Right cardiac atrium (tissue), 5 donors: Measurements from ENCODE around the gene SFXN1. TPM values are rescaled to one million over a fixed set of nuclear protein-coding genes. Genes with fewer than 3 reads are reported as not detected.

Experiments
- ATAC-seq, 2 donors: fragments of 200-7000 bp; cut with Tn5 transposase; one replicate each; pipeline versions ENCODE4 v1.8.0 to v1.9.1; 2020; ENCODE audit warnings: moderate library complexity in 2 of 2, mild to moderate bottlenecking in 1 of 2
- DNase-seq, 3 donors: peaks; one replicate each; pipeline ENCODE4 v3.0.0-alpha.2; 2020
- H3K27ac ChIP-seq: one replicate; pipeline ENCODE4 v1.5.1; 2013; ENCODE audit warnings: mild to moderate bottlenecking, low read length, control low read depth, moderate library complexity
- H3K27me3 ChIP-seq: one replicate; pipeline ENCODE4 v1.6.1; 2013; ENCODE audit not compliant: control insufficient read depth, insufficient read depth
- H3K4me1 ChIP-seq: one replicate; pipeline ENCODE4 v1.6.1; 2013; ENCODE audit warnings: low read length; ENCODE audit not compliant: control insufficient read depth, insufficient read depth
- H3K4me3 ChIP-seq: one replicate; pipeline ENCODE4 v1.5.1; 2013; ENCODE audit warnings: low read length, control low read depth
- H3K9me3 ChIP-seq: one replicate; pipeline ENCODE4 v1.6.1; 2013; ENCODE audit warnings: low read length; ENCODE audit not compliant: control insufficient read depth
- WGBS: extraction: QIAGEN DNeasy Blood & Tissue Kit; methylation state at CpG from one replicate; pipeline ENCODE4 v1.1.7; 2013; 5-methylcytosine and 5-hydroxymethylcytosine counted together
- intact Hi-C, 4 donors: fragments of 100-400 bp; cut with DNase I; formaldehyde crosslinking; loops; one replicate each; pipeline versions ENCODE4 v1.11.0 to v1.14.0; 2022 to 2023
- polyA plus RNA-seq: library from polyadenylated mRNA; stranded (reverse); fragments of 200-250 nt; gene quantifications from one replicate; pipeline ENCODE4 v1.2.3, GENCODE V29; 2013
- total RNA-seq, 4 donors: library from RNA; stranded (reverse); fragmentation: NEBNext Ultra II Directional; extraction: Animal tissue kit (Norgen Biotek cat#: 25700); gene quantifications; one replicate each; pipeline ENCODE4 v1.2.1, GENCODE V29; 2021
- donor health status: healthy with polysubstance abuse.
- donor health status: DM: no; HTN: yes; CAD: no.
- donor health status: DM: no; HTN: no; CAD: no.
- donor health status: DM: no; HTN: yes; CAD: no; lungs with severe emphysema.
- donor health status: DM: yes; HTN: yes; CAD: no.

The SFXN1 gene
- total and polyA plus RNA-seq, 5 donors = 14.7 to 37.6 (median 35.1) TPM

GRCh38 chr5:175465282-175465681, 13.1 kb upstream of the SFXN1 start:
- ATAC-seq = no peak
- WGBS = 41% methylated on average over 3 of the region's 3 CpGs
- Histone ChIP-seq H3K9me3 (no peaks in the 10 kb centered on the region), H3K27ac (no peak overlapping the region), H3K4me1 (peaks cover 3% of the 10 kb centered on the region), H3K27me3 (no peaks in the 10 kb centered on the region), H3K4me3 (no peak overlapping the region)
- DNase-seq = no peak
- intact Hi-C loops = no loop called here

GRCh38 chr5:175466700-175467318, 11.6 kb upstream of the SFXN1 start:
- Histone ChIP-seq H3K9me3 (no peaks in the 10 kb centered on the region), H3K27me3 (no peaks in the 10 kb centered on the region), H3K27ac (no peak overlapping the region), H3K4me3 (no peak overlapping the region), H3K4me1 (peaks cover 3% of the 10 kb centered on the region)
- intact Hi-C loops = no loop called here
- WGBS = 37% methylated on average over 5 of the region's 5 CpGs
- ATAC-seq (peak; percentile 65 to 90), DNase-seq (peak; percentile 48 to 81 (median 50))

- Histone ChIP-seq H3K4me3 (no peak overlapping the region), H3K27ac (no peak overlapping the region), H3K9me3 (no peaks in the 10 kb centered on the region), H3K27me3 (no peaks in the 10 kb centered on the region), H3K4me1 (peaks cover 3% of the 10 kb centered on the region)
- 47% methylated on average over 11 of the region's 11 CpGs for WGBS
- intact Hi-C loops = no loop called here
- ATAC-seq = no peak
- no peak for DNase-seq
Observed at GRCh38 chr5:175467983-175468690, 10.2 kb upstream of the SFXN1 start.

- Histone ChIP-seq H3K27me3 (no peaks in the 10 kb centered on the region), H3K27ac (no peak overlapping the region), H3K4me1 (peaks cover 3% of the 10 kb centered on the region), H3K4me3 (no peak overlapping the region), H3K9me3 (no peaks in the 10 kb centered on the region)
- no peak for DNase-seq
- no peak for ATAC-seq
- intact Hi-C loops = no loop called here
- WGBS = 97% methylated on average over 1 of the region's 1 CpG
Observed at GRCh38 chr5:175468892-175469291, 9.5 kb upstream of the SFXN1 start.

GRCh38 chr5:175469916-175470315, 8.4 kb upstream of the SFXN1 start:
- H3K27me3 ChIP-seq = no peaks in the 10 kb centered on the region
- WGBS = 81% methylated on average over 3 of the region's 3 CpGs
- no peak overlapping the region for H3K4me3 ChIP-seq
- intact Hi-C loops = no loop called here
- H3K9me3 ChIP-seq = no peaks in the 10 kb centered on the region
- peaks cover 3% of the 10 kb centered on the region for H3K4me1 ChIP-seq
- no peak overlapping the region for H3K27ac ChIP-seq
- ATAC-seq (no peak), DNase-seq (no peak)

GRCh38 chr5:175470781-175471180, 7.6 kb upstream of the SFXN1 start:
- H3K27me3 ChIP-seq = no peaks in the 10 kb centered on the region
- no peak overlapping the region for H3K4me3 ChIP-seq
- no peak overlapping the region for H3K27ac ChIP-seq
- ATAC-seq = no peak
- no peaks in the 10 kb centered on the region for H3K9me3 ChIP-seq
- no peak for DNase-seq
- intact Hi-C loops = no loop called here
- H3K4me1 ChIP-seq = peaks cover 3% of the 10 kb centered on the region
- 55% methylated on average over 5 of the region's 5 CpGs for WGBS

- H3K27ac ChIP-seq = no peak overlapping the region
- H3K27me3 ChIP-seq = no peaks in the 10 kb centered on the region
- no peak overlapping the region for H3K4me3 ChIP-seq
- intact Hi-C loops = no loop called here
- WGBS = 90% methylated on average over 6 of the region's 6 CpGs
- DNase-seq (no peak), ATAC-seq (no peak)
- H3K9me3 ChIP-seq = no peaks in the 10 kb centered on the region
- H3K4me1 ChIP-seq = peaks cover 2% of the 10 kb centered on the region
Observed at GRCh38 chr5:175471196-175471595, 7.2 kb upstream of the SFXN1 start.

- ATAC-seq (no peak), DNase-seq (no peak)
- 78% methylated on average over 6 of the region's 6 CpGs for WGBS
- no peaks in the 10 kb centered on the region for H3K4me1 ChIP-seq
- no peak overlapping the region for H3K4me3 ChIP-seq
- H3K27ac ChIP-seq = no peak overlapping the region
- H3K27me3 ChIP-seq = no peaks in the 10 kb centered on the region
- intact Hi-C loops = no loop called here
- H3K9me3 ChIP-seq = no peaks in the 10 kb centered on the region
Observed at GRCh38 chr5:175471628-175472027, 6.7 kb upstream of the SFXN1 start.

GRCh38 chr5:175472378-175472777, 6.0 kb upstream of the SFXN1 start:
- Histone ChIP-seq H3K27me3 (no peaks in the 10 kb centered on the region), H3K9me3 (no peaks in the 10 kb centered on the region), H3K4me1 (no peaks in the 10 kb centered on the region), H3K4me3 (no peak overlapping the region), H3K27ac (no peak overlapping the region)
- ATAC-seq = no peak
- no peak for DNase-seq
- intact Hi-C loops = no loop called here

- H3K27ac ChIP-seq = no peak overlapping the region
- H3K4me3 ChIP-seq = no peak overlapping the region
- 71% methylated on average over 1 of the region's 1 CpG for WGBS
- intact Hi-C loops = no loop called here
- H3K9me3 ChIP-seq = no peaks in the 10 kb centered on the region
- no peak for DNase-seq
- H3K4me1 ChIP-seq = peaks cover 5% of the 10 kb centered on the region
- H3K27me3 ChIP-seq = no peaks in the 10 kb centered on the region
- no peak for ATAC-seq
Observed at GRCh38 chr5:175475248-175475647, 3.1 kb upstream of the SFXN1 start.

GRCh38 chr5:175477440-175477839, 920 bp upstream of the SFXN1 start:
- H3K27ac ChIP-seq = no peak overlapping the region
- no peak overlapping the region for H3K4me3 ChIP-seq
- 79% methylated on average over 5 of the region's 5 CpGs for WGBS

More at GRCh38 chr5:175477440-175477839, 920 bp upstream of the SFXN1 start:
- peaks cover 5% of the 10 kb centered on the region for H3K4me1 ChIP-seq
- no peaks in the 10 kb centered on the region for H3K27me3 ChIP-seq
- no peak for ATAC-seq
- DNase-seq = no peak
- intact Hi-C loops = no loop called here
- no peaks in the 10 kb centered on the region for H3K9me3 ChIP-seq
